Ishikawa (cell line): ENCODE data around the gene BMP10.

ENCODE experiments used
- CEBPB ChIP-seq: IDR thresholded peaks from 2 replicates; pipeline ENCODE4 v1.6.1; 2012
- CREB1 ChIP-seq: IDR thresholded peaks from 2 replicates; pipeline ENCODE4 v1.6.1; 2012; ENCODE audit warnings: low read depth
- EGR1 ChIP-seq: IDR thresholded peaks from 2 replicates; pipeline ENCODE4 v1.6.1; 2012
- EP300 ChIP-seq: IDR thresholded peaks from 2 replicates; pipeline ENCODE4 v1.6.1; 2012; ENCODE audit warnings: borderline replicate concordance
- FOXM1 ChIP-seq: IDR thresholded peaks from 2 replicates; pipeline ENCODE4 v1.6.1; 2012; ENCODE audit warnings: low read depth, borderline replicate concordance
- NFIC ChIP-seq: IDR thresholded peaks from 2 replicates; pipeline ENCODE4 v1.6.1; 2012
- RAD21 ChIP-seq: IDR thresholded peaks from 2 replicates; pipeline ENCODE4 v1.6.1; 2012; ENCODE audit warnings: low read depth
- TAF1 ChIP-seq: IDR thresholded peaks from 2 replicates; pipeline ENCODE4 v1.6.1; 2012; ENCODE audit warnings: low read depth, mild to moderate bottlenecking
- TCF12 ChIP-seq: IDR thresholded peaks from 2 replicates; pipeline ENCODE4 v1.6.1; 2012; ENCODE audit warnings: low read depth
- TEAD4 ChIP-seq: IDR thresholded peaks from 2 replicates; pipeline ENCODE4 v1.6.1; 2012
- YY1 ChIP-seq: IDR thresholded peaks from 2 replicates; pipeline ENCODE4 v1.6.1; 2012; ENCODE audit warnings: low read depth
- ZBTB7A ChIP-seq: IDR thresholded peaks from 2 replicates; pipeline ENCODE4 v1.6.1; 2012; ENCODE audit warnings: low read depth
- TF ChIP-seq, protein P1 (sequence below): IDR thresholded peaks from 2 replicates; pipeline ENCODE4 v1.6.1; 2012; ENCODE audit warnings: low read depth, mild to moderate bottlenecking
- TF ChIP-seq, protein P2 (sequence below): IDR thresholded peaks from 2 replicates; pipeline ENCODE4 v1.6.1; 2012
- TF ChIP-seq, protein P3 (sequence below): IDR thresholded peaks from 2 replicates; pipeline ENCODE4 v1.6.1; 2012

The BMP10 gene

DNA sequence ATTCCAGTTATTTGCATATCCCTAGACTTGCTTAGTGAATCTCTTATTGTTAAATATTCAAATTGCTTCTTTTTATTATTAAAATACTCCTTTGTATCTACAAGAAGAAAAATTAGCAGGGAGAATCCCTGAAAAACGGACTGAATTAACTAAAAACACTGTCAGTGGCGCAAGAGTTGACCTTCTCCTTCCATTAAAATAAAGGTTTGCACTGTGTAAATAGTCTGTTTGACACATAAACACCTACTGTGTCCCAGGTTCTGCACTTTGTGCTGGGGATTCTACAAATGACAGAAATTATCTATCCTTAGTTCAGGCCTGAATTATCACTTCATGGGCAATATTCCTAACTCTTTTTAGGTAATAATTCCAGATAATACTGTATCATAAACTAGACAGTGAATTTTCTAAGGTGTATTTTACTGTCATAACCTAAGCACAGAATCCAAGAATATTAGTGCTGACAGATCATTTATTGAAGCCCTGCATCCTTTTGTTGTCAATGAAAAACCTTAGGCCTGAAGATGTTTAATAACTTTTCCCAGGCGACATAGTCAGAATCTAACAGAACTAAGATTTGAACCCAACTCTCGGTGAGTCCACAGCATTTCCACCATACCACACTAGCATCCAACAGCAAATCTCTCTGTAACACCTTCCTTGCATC lies 17.0 kb upstream of the BMP10 start:
- TF ChIP-seq FOXM1 = no peak
- no peak for TF ChIP-seq ZBTB7A

DNA sequence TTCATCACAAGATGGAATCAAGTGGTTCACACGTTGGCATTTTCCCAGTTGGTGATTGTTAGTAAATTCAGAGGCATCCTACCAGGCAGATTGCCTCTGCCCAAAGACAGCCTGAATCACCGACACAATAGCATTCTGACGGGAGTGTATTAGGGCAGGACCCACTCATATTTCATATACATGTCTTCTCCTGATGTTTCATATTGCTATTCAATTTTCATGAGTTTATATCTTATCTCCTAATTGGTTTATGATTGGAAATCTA lies 14.5 kb upstream of the BMP10 start:
- TF ChIP-seq CEBPB = no peak
- no peak for TF ChIP-seq RAD21
- no peak for TF ChIP-seq TCF12
- TF ChIP-seq EP300 = no peak
- TF ChIP-seq, protein P1, sequence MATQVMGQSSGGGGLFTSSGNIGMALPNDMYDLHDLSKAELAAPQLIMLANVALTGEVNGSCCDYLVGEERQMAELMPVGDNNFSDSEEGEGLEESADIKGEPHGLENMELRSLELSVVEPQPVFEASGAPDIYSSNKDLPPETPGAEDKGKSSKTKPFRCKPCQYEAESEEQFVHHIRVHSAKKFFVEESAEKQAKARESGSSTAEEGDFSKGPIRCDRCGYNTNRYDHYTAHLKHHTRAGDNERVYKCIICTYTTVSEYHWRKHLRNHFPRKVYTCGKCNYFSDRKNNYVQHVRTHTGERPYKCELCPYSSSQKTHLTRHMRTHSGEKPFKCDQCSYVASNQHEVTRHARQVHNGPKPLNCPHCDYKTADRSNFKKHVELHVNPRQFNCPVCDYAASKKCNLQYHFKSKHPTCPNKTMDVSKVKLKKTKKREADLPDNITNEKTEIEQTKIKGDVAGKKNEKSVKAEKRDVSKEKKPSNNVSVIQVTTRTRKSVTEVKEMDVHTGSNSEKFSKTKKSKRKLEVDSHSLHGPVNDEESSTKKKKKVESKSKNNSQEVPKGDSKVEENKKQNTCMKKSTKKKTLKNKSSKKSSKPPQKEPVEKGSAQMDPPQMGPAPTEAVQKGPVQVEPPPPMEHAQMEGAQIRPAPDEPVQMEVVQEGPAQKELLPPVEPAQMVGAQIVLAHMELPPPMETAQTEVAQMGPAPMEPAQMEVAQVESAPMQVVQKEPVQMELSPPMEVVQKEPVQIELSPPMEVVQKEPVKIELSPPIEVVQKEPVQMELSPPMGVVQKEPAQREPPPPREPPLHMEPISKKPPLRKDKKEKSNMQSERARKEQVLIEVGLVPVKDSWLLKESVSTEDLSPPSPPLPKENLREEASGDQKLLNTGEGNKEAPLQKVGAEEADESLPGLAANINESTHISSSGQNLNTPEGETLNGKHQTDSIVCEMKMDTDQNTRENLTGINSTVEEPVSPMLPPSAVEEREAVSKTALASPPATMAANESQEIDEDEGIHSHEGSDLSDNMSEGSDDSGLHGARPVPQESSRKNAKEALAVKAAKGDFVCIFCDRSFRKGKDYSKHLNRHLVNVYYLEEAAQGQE = no peak
- no peak for TF ChIP-seq EGR1
- no peak for TF ChIP-seq TEAD4
- no peak for TF ChIP-seq CREB1
- TF ChIP-seq, protein P2, sequence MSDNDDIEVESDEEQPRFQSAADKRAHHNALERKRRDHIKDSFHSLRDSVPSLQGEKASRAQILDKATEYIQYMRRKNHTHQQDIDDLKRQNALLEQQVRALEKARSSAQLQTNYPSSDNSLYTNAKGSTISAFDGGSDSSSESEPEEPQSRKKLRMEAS = no peak
- no peak for TF ChIP-seq NFIC
- no peak for TF ChIP-seq FOXM1
- no peak for TF ChIP-seq ZBTB7A
- TF ChIP-seq YY1 = no peak
- no peak for TF ChIP-seq TAF1
- TF ChIP-seq, protein P3, sequence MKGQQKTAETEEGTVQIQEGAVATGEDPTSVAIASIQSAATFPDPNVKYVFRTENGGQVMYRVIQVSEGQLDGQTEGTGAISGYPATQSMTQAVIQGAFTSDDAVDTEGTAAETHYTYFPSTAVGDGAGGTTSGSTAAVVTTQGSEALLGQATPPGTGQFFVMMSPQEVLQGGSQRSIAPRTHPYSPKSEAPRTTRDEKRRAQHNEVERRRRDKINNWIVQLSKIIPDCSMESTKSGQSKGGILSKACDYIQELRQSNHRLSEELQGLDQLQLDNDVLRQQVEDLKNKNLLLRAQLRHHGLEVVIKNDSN = no peak

DNA sequence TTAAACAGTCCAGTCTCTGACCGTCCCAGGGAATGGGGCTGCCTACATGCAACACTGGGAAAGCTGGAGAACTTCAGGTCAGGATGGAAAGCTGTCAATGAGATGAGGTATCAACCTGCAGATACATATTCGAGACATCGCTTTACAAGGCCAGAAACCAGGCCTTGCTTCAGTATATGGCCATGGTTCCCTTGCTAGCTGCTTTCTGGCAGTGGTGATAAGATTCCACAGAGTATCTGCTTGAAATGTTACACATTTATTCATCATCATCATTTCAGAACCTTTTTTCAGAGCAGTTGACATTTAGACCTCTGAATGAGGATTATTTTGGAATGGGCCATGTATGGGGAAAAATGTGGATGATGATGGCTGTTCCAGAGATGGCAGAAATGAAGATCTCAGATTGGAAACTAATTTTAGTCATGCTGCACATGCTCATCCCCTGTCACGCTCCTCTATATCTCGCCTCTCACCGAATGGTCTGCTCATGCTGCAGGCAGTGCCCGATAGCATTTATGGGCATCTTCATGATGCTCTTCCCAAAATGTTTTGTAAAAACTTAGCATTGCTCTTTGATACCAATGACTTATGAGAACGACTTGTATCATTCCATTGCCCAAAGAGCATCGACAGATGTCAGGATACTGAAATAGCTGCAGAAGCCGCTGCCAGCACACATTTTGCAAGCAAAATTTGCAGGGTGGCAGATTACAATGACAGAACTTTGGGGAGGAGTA lies 14.0 kb upstream of the BMP10 start:
- no peak for TF ChIP-seq NFIC
- TF ChIP-seq, protein P2 = no peak
- no peak for TF ChIP-seq RAD21
- TF ChIP-seq YY1 = no peak
- no peak for TF ChIP-seq CREB1
- no peak for TF ChIP-seq TCF12
- no peak for TF ChIP-seq ZBTB7A
- TF ChIP-seq EGR1 = no peak
- no peak for TF ChIP-seq FOXM1
- TF ChIP-seq TEAD4 = no peak
- TF ChIP-seq, protein P1 = no peak
- no peak for TF ChIP-seq EP300
- no peak for TF ChIP-seq TAF1
- TF ChIP-seq, protein P3 = no peak
- no peak for TF ChIP-seq CEBPB

DNA sequence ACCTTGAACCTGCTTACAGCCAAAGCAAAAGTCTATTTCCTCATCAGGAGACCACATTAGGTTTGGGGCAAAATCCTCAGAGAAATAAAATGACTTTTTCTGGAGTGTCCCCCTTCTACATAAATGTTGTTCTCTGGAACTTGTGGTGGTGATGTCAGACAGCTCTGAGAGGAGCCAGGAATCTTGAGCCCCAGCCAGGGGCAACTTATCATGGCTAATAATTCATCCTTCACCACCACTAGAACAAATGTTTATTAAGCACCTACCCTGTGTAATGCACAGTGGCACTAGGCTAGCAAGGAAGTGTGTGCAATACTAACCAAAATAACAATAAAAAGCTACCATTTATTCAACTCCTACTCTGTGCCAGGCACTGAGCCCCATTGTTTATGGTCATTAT lies 9.0 kb upstream of the BMP10 start:
- TF ChIP-seq TCF12 (no peak), EGR1 (no peak), YY1 (no peak), ZBTB7A (no peak), FOXM1 (no peak), TAF1 (no peak), CREB1 (no peak), RAD21 (no peak), NFIC (no peak), EP300 (no peak), TEAD4 (no peak)
- TF ChIP-seq, protein P2 = no peak
- TF ChIP-seq, protein P3 = no peak

DNA sequence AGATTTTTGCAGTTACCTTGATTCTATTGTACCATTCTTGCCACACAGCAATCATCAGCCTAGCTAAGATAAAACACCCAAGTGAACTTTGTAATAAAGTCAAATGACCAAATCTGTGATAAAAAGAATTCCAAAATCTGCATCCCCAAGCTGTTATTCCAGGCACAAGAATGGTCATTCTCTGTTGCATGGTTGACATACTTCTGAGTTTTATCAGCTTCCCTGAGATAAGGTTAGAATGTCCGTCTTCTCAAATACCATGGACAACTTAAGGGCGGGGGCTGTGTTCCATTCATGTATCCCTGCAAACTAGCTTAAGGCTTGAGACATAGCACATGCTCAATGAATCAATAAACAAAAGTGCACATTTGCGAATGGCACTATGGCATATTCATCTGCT lies 8.1 kb upstream of the BMP10 start:
- no peak for TF ChIP-seq TCF12
- no peak for TF ChIP-seq EGR1
- TF ChIP-seq FOXM1 = no peak
- TF ChIP-seq, protein P1 = no peak
- TF ChIP-seq TAF1 = no peak
- TF ChIP-seq CREB1 = no peak
- TF ChIP-seq, protein P3 = no peak
- no peak for TF ChIP-seq TEAD4
- TF ChIP-seq, protein P2 = no peak
- no peak for TF ChIP-seq EP300
- no peak for TF ChIP-seq CEBPB
